Ectodermal cell (in vitro differentiated cells): ENCODE data around the gene SLC18A2.

Source experiments
- H3K27ac ChIP-seq: 2 replicates; pipeline ENCODE4 v1.7.0; 2013; ENCODE audit warnings: mild to moderate bottlenecking, low read depth, low read length; ENCODE audit not compliant: insufficient read depth, poor library complexity, severe bottlenecking
- H3K27me3 ChIP-seq: 2 replicates; pipeline ENCODE4 v1.7.0; 2013; ENCODE audit warnings: mild to moderate bottlenecking, low read length; ENCODE audit not compliant: insufficient read depth, control insufficient read depth, poor library complexity, severe bottlenecking
- H3K36me3 ChIP-seq: one replicate; pipeline ENCODE4 v1.7.0; 2013; ENCODE audit warnings: low read length; ENCODE audit not compliant: control insufficient read depth, insufficient read depth
- H3K4me1 ChIP-seq: one replicate; pipeline ENCODE4 v1.7.0; 2013; ENCODE audit warnings: low read length; ENCODE audit not compliant: control insufficient read depth, insufficient read depth
- H3K4me3 ChIP-seq: 2 replicates; pipeline ENCODE4 v1.7.0; 2013; ENCODE audit warnings: low read depth, low read length, control low read depth; ENCODE audit not compliant: insufficient read depth
- H3K9me3 ChIP-seq: 2 replicates; pipeline ENCODE4 v1.7.0; 2013; ENCODE audit warnings: mild to moderate bottlenecking, low read length, moderate library complexity; ENCODE audit not compliant: control insufficient read depth
- WGBS, 2 experiments: methylation state at CpG; one replicate each; pipeline ENCODE4 v1.1.7; 2013; ENCODE audit warnings: missing lambda C conversion rate in 2 of 2; 5-methylcytosine and 5-hydroxymethylcytosine counted together

The SLC18A2 gene

DNA sequence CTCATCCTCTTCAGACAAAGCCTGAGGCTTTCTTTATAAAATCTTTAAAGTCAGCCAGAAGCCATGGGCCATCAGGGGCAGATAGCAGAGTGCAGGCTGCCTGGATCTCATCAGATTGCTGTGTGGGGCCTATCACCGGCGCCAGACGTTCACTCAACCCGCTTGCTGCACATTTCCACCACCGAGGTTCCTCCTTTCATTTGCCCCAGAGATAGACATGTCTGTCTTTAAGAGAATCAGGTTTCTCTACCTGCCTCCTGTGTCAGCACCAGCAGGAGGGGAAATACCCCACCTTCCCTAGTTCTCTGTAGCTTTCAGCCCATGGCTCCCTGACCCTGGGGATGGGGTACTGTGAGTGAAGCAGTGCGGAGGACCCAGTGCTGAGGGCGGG is 22.0 kb downstream of the SLC18A2 start:
- WGBS, 2 experiments: 74 to 81% methylated on average over 7 of the region's 7 CpGs
- Histone ChIP-seq H3K4me1 (peaks cover 8% of the 10 kb centered on the region), H3K27ac (no peak overlapping the region), H3K9me3 (no peaks in the 10 kb centered on the region), H3K4me3 (no peak overlapping the region), H3K27me3 (no peaks in the 10 kb centered on the region), H3K36me3 (no peaks in the 10 kb centered on the region)

DNA sequence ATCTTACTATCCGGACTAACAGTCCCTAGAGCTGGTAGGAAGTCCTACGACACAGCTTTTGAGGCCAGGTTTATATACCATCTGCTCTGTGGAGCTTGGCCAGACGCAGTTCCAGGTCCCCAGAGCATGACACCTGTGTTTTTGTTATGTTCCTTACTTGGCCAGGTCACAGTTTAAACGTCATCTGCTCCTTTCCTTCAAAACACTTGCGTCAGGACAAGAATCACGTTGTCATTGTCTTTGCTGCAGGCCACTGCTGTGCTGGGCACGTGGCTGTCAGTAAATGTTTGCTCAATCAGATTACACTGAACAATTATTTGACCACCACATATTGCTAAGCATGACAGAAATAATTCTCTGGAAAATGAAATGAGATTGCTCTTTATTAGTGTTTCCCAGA is 23.9 kb downstream of the SLC18A2 start:
- Histone ChIP-seq H3K27ac (no peak overlapping the region), H3K4me1 (peaks cover 6% of the 10 kb centered on the region), H3K27me3 (no peaks in the 10 kb centered on the region), H3K9me3 (no peaks in the 10 kb centered on the region), H3K36me3 (no peaks in the 10 kb centered on the region), H3K4me3 (no peak overlapping the region)
- WGBS, 2 experiments: 81 to 85% methylated on average over 7 of the region's 7 CpGs

DNA sequence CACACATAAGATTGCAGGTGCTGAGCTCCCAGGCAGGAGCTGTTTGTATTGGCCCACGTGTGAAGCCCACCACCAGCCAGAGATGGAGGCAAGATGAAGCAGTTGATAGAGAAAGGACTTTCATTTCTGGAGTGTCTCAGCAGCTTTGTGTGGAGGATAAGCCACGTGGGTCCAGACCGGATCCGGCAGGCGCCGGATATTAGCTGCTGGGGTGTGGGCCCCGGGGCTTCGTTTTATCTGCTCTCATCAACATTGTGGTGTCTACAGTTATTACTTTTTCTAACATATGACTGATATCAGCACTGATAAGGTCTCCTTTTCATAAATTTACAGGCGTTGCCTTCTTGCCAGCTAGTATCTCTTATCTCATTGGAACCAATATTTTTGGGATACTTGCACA is 25.5 kb downstream of the SLC18A2 start:
- Histone ChIP-seq H3K36me3 (no peaks in the 10 kb centered on the region), H3K4me3 (no peak overlapping the region), H3K27me3 (no peaks in the 10 kb centered on the region), H3K27ac (no peak overlapping the region), H3K4me1 (peaks cover 3% of the 10 kb centered on the region), H3K9me3 (no peaks in the 10 kb centered on the region)
- WGBS, 2 experiments: 91 to 92% methylated on average over 9 of the region's 9 CpGs

DNA sequence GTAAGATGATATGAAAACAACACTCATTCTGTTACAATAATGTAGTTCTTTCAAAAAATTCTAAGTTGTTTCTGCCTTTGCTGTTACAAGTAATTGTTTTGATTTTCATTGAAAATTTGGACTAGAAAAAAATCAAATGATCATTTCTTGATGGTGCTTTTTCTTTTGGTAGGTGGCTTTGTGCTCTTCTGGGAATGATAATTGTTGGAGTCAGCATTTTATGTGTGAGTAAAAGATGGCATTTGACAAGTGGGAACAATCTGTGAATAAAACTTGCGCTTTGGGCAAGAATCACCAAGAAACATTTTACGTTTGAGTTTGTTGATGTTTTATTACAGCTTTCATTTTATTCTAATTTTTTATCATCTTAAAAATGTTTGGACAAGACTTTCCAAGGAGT is 25.9 kb downstream of the SLC18A2 start:
- Histone ChIP-seq H3K36me3 (no peaks in the 10 kb centered on the region), H3K27me3 (no peaks in the 10 kb centered on the region), H3K9me3 (no peaks in the 10 kb centered on the region), H3K27ac (no peak overlapping the region), H3K4me3 (no peak overlapping the region), H3K4me1 (no peaks in the 10 kb centered on the region)
- WGBS, 2 experiments: 80 to 100% methylated on average over 1 to 2 of the region's 2 CpGs

DNA sequence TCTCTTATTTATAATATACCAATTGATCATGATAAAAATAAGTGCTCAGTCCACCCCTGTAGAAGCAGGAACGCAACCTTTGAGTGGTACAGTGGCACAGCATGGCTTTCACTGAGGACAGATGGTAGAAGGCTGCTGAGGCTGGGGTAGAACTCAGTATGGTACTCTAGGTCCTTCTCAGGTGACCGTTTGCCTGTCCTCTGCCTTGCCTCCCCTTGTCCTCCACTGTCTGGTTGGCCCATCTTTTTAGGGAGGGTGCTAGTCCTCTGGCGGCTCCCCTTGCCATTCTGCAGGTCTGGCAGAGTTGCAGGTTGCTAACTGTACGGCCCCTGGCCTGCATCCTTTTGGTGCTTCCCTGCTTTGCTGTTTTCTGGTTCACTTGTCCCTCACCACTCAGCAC is 27.3 kb downstream of the SLC18A2 start:
- Histone ChIP-seq H3K4me3 (no peak overlapping the region), H3K4me1 (no peaks in the 10 kb centered on the region), H3K36me3 (no peaks in the 10 kb centered on the region), H3K27me3 (no peaks in the 10 kb centered on the region), H3K27ac (no peak overlapping the region), H3K9me3 (no peaks in the 10 kb centered on the region)
- 93% methylated on average over 4 of the region's 4 CpGs for WGBS, 2 experiments

GRCh38 chr10:117268907-117269306 is 28.0 kb downstream of the SLC18A2 start:
- WGBS, 2 experiments: 90 to 98% methylated on average over 2 of the region's 2 CpGs
- H3K4me1 ChIP-seq: no peaks in the 10 kb centered on the region

GRCh38 chr10:117271427-117271826 is 30.5 kb downstream of the SLC18A2 start:
- H3K36me3 ChIP-seq: no peaks in the 10 kb centered on the region
- 92% methylated on average over 3 of the region's 3 CpGs for WGBS, 2 experiments
- H3K4me3 ChIP-seq: no peak overlapping the region
- no peaks in the 10 kb centered on the region for H3K4me1 ChIP-seq
- no peaks in the 10 kb centered on the region for H3K9me3 ChIP-seq
- H3K27me3 ChIP-seq: no peaks in the 10 kb centered on the region
- no peak overlapping the region for H3K27ac ChIP-seq

More at GRCh38 chr10:117268907-117269306, 28.0 kb downstream of the SLC18A2 start:
- Histone ChIP-seq H3K9me3 (no peaks in the 10 kb centered on the region), H3K27me3 (no peaks in the 10 kb centered on the region), H3K27ac (no peak overlapping the region), H3K4me3 (no peak overlapping the region), H3K36me3 (no peaks in the 10 kb centered on the region)

DNA sequence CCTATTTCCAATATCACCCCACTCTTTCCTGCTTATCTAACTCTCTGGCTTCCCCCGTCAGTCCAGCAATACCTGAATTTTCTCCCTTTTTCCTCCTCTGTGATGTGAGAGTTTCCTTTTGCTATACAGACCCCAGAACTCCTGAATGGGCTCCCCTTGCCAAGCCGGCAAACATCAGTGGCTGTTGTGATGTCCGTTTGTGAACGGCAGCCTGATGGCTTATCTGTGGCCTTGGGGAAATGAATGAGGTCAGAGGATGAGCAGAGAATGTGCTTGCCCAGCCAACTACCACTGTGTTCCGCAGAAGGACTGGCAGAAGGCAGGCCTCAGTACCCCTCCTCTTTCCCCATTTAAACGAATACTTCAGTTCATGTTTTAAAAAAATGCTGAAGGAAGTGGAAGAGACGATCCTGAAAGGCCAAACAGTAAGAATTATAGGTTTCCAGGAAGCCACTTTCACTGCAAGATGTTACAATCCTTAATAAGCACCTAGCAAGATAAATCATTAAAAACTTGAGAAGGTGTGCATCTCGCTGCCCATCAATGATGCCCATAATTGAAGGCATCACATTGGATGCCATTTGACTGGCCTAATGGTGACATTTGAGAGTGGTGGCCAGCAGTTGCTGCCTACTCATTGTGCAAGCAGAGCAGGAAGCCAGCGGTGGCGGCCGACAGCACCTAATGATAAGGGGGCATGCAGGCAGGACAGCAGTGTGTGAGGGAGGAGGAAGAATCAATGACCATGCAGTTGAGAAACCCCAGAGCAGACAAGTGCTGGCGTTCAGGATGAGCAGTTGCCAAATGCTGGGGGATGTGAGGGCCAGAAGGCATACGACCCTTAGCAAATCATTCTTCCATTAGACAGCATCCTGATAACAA is 31.5 kb downstream of the SLC18A2 start:
- 93 to 95% methylated on average over 11 to 13 of the region's 13 CpGs for WGBS, 2 experiments
- Histone ChIP-seq H3K9me3 (no peaks in the 10 kb centered on the region), H3K4me1 (no peaks in the 10 kb centered on the region), H3K27ac (no peak overlapping the region), H3K27me3 (no peaks in the 10 kb centered on the region), H3K4me3 (no peak overlapping the region), H3K36me3 (no peaks in the 10 kb centered on the region)

DNA sequence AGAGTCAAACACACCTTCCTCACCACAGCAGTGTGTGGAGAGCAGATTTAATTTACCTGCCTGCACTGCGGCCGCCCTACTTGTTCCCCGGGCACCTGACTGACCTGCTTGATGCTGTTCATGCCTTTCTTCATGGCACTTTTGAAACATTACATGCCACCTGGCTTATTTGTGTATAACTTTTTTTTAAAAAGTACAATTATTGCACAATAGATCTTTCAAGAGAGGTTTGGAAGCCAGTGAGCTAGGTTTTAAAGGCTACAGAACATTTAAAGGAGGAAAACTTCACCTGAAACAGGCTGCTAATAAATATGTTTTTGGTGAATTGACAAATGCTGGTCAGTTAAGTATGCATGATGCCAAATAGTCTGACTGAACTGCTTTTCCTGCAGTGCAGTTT is 33.1 kb downstream of the SLC18A2 start:
- Histone ChIP-seq H3K27me3 (no peaks in the 10 kb centered on the region), H3K4me1 (no peaks in the 10 kb centered on the region), H3K36me3 (no peaks in the 10 kb centered on the region), H3K4me3 (no peak overlapping the region), H3K9me3 (no peaks in the 10 kb centered on the region), H3K27ac (no peak overlapping the region)
- 97 to 100% methylated on average over 3 of the region's 3 CpGs for WGBS, 2 experiments

DNA sequence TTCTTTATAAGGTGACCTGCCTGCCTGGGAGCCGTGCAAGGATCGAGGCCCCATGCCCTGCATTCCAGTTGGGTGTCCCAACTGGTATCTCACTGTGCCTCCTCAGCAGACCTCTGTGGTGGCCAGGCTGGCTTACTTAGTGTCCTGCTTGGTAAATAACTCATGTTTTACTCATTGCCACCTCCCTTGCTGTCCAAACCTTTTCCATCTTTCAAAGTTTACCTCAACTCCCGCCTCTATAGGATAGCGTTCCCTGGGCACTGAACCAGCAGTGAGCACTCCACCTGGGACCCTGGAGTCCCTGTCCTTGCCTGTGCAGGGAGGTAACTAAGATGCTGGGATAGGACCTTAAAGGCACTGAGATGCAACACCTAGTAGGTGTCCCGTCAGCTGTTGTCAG is 33.6 kb downstream of the SLC18A2 start:
- Histone ChIP-seq H3K36me3 (no peaks in the 10 kb centered on the region), H3K9me3 (no peaks in the 10 kb centered on the region), H3K27me3 (no peaks in the 10 kb centered on the region), H3K4me3 (no peak overlapping the region), H3K27ac (no peak overlapping the region), H3K4me1 (no peaks in the 10 kb centered on the region)
- WGBS, 2 experiments: 94% methylated on average over 5 of the region's 5 CpGs
